T-cell (primary cell): ENCODE measurements around the gene NPC1L1. TPM values are rescaled to one million over a fixed set of nuclear protein-coding genes. Genes with fewer than 3 reads are reported as not detected.
"Not testable (repeated sequence)": the region's sequence is repeated elsewhere in the genome, so short reads cannot be mapped to it uniquely, and the experiment has no call there.

Experiments used
- ATAC-seq, 4 experiments: fragments of 200-7000 bp in 3 of 4; fragments of 150-1000 bp in 1 of 4; cut with Tn5 transposase; replicated peaks in 1 of 4; 1 replicate in 3 of 4; 2 replicates in 1 of 4; pipeline ENCODE4 v1.10.0; 2021; ENCODE audit warnings: moderate library complexity in 3 of 4, mild to moderate bottlenecking in 2 of 4, moderate number of reproducible peaks in 1 of 4
- CTCF ChIA-PET, 2 donors: fragments of 300-600 bp; sonication (Branson Sonifier 250); formaldehyde crosslinking; loops; one replicate each; lab custom pipeline; 2022; ENCODE audit warnings: antibody characterized with exemption in 2 of 2; lab: Charles Lee
- POLR2A ChIA-PET, 2 donors: fragments of 300-600 bp; sonication (Branson Sonifier 250); formaldehyde crosslinking; loops; one replicate each; lab custom pipeline; 2022; ENCODE audit warnings: antibody characterized with exemption in 2 of 2; lab: Charles Lee
- DNase-seq, 35 experiments: peaks; one replicate each; pipeline versions ENCODE4 v3.0.0 to v3.0.0-alpha.2; 2013 to 2023
- H3K27ac ChIP-seq: one replicate; pipeline ENCODE4 v1.5.1; 2013; ENCODE audit warnings: low read length
- H3K27me3 ChIP-seq, 2 experiments: replicated peaks in 1 of 2; 1 replicate in 1 of 2; 2 replicates in 1 of 2; pipeline versions ENCODE4 v1.6.1 to v1.7.0; 2013; ENCODE audit warnings: low read length in 1 of 2, mixed read lengths in 1 of 2; ENCODE audit not compliant: control insufficient read depth in 2 of 2, insufficient read depth in 2 of 2; ENCODE audit errors: extremely low read depth in 1 of 2
- H3K36me3 ChIP-seq, 2 donors: 1 replicate in 1 of 2; 2 replicates in 1 of 2; pipeline versions ENCODE4 v1.6.1 to v1.7.0; 2013; ENCODE audit warnings: low read length in 1 of 2; ENCODE audit not compliant: control insufficient read depth in 2 of 2, insufficient read depth in 1 of 2; ENCODE audit errors: extremely low read depth in 1 of 2
- H3K4me1 ChIP-seq, 2 experiments: 1 replicate in 1 of 2; 2 replicates in 1 of 2; pipeline versions ENCODE4 v1.6.1 to v1.7.0; 2013; ENCODE audit warnings: low read length in 2 of 2, mixed read lengths in 1 of 2; ENCODE audit not compliant: insufficient read depth in 2 of 2, control insufficient read depth in 1 of 2; ENCODE audit errors: extremely low read depth in 1 of 2
- H3K4me3 ChIP-seq, 2 donors: 1 replicate in 1 of 2; 2 replicates in 1 of 2; pipeline versions ENCODE4 v1.5.1 to v1.7.0; 2013; ENCODE audit warnings: mild to moderate bottlenecking in 2 of 2, low read length in 1 of 2, moderate library complexity in 1 of 2; ENCODE audit not compliant: control insufficient read depth in 1 of 2; ENCODE audit errors: extremely low read depth in 1 of 2
- H3K9me3 ChIP-seq: 2 replicates; pipeline ENCODE4 v1.7.0; 2013
- H3K27ac Mint-ChIP-seq, 2 donors: one replicate each; pipeline ENCODE4 v1.8.0; 2020 to 2021; ENCODE audit warnings: mild to moderate bottlenecking in 2 of 2, mixed read lengths in 2 of 2
- H3K27me3 Mint-ChIP-seq, 2 donors: one replicate each; pipeline ENCODE4 v1.8.0; 2021 to 2022; ENCODE audit warnings: mixed read lengths in 2 of 2
- H3K36me3 Mint-ChIP-seq: one replicate; pipeline ENCODE4 v1.8.0; 2021; ENCODE audit warnings: mixed read lengths
- H3K4me1 Mint-ChIP-seq, 3 donors: one replicate each; pipeline ENCODE4 v1.8.0; 2020 to 2022; ENCODE audit warnings: mixed read lengths in 3 of 3, mild to moderate bottlenecking in 1 of 3
- H3K4me3 Mint-ChIP-seq, 3 donors: one replicate each; pipeline ENCODE4 v1.8.0; 2020 to 2022; ENCODE audit warnings: mild to moderate bottlenecking in 3 of 3, mixed read lengths in 3 of 3, moderate library complexity in 3 of 3
- H3K9me3 Mint-ChIP-seq, 3 donors: one replicate each; pipeline ENCODE4 v1.8.0; 2020 to 2022; ENCODE audit warnings: mixed read lengths in 3 of 3
- WGBS: methylation state at CpG from one replicate; pipeline ENCODE4 v1.1.5; 2013; ENCODE audit warnings: missing lambda C conversion rate; ENCODE audit not compliant: insufficient coverage; 5-methylcytosine and 5-hydroxymethylcytosine counted together
- total RNA-seq, 35 experiments: library from RNA in 6 of 35; stranded (reverse) in 6 of 35; fragments of 120-200 nt in 1 of 35; gene quantifications; one replicate each; pipeline versions ENCODE4 v1.2.1 to v1.2.4 and lab custom pipeline; 2013 to 2026

Gene NPC1L1
- total RNA-seq, 5 donors from 2014 or later (not counting 1 experiment from before 2014, with no cell fraction given), result 0.06 to 0.50 (median 0.10) TPM; not detected in 1

DNA sequence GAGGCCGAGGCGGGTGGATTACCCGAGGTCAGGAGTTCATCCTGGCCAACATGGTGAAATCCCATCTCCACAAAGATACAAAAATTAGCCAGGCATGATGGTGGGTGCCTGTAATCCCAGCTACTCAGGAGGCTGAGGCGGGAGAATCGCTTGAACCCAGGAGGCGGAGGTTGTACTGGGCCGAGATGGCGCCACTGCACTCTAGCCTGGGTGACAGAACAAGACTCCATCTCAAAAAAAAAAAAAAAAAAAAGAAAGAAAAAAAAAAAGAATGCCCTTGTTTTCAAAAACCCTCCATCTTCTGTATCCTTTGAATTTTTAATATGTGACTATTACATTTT lies 21.5 kb upstream of the NPC1L1 start:
- H3K9me3 Mint-ChIP-seq, H3K9me3 ChIP-seq, H3K4me3 Mint-ChIP-seq, H3K27ac ChIP-seq, DNase-seq, H3K27me3 ChIP-seq, POLR2A ChIA-PET, H3K4me3 ChIP-seq, H3K27me3 Mint-ChIP-seq, ATAC-seq, H3K27ac Mint-ChIP-seq, CTCF ChIA-PET, H3K4me1 ChIP-seq: not testable (repeated sequence)
- H3K36me3 ChIP-seq, result peaks cover 2 to 36% of the 10 kb centered on the region in 2 donors
- peaks cover 8 to 17% (median 8%) of the 10 kb centered on the region in 3 donors for H3K4me1 Mint-ChIP-seq
- H3K36me3 Mint-ChIP-seq, result peaks cover 12% of the 10 kb centered on the region
- WGBS, result no CpG with 5 or more reads among the region's 8 CpGs

DNA sequence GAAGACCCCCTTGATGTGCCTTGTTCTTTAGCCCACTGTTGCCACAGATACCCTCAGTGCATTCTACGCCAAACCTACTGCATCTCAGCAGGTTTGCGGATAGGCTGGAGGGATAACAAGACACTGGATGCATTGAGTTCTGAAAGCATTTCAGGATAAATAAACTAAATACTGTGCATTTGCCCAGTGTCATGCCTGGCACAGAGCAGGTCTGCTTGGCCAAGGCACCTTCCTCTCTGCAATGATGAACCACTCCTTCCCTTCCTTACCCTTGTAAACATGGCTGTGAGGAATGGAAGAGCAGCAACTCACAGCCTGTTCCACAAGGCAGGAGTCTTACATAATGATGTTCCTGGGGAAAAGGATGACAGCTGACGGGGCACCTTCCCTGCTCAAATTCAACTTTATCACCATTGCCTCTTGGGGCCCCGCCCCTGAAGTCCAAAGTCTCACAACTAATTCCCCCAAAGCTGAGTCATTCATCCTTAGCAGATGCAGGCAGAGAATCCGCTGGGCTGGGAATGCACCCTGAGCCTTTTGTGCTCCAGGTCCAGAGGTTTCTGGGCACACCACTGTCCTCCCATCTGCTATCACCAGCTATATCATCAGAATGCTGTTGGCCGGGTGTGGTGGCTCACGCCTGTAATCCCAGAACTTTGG lies 21.0 kb upstream of the NPC1L1 start:
- ChIA-PET POLR2A (no interaction called here), CTCF (no interaction called here)
- no peak overlapping the region for H3K4me3 Mint-ChIP-seq
- H3K9me3 Mint-ChIP-seq, result no peaks in the 10 kb centered on the region
- no peak for ATAC-seq
- Histone ChIP-seq H3K9me3 (no peaks in the 10 kb centered on the region), H3K27ac (no peak overlapping the region), H3K4me3 (no peak overlapping the region), H3K27me3 (no peaks in the 10 kb centered on the region), H3K4me1 (peaks cover 0 to 9% of the 10 kb centered on the region in 2 experiments), H3K36me3 (peaks cover 2 to 31% of the 10 kb centered on the region in 2 donors)
- peaks cover 7% of the 10 kb centered on the region for H3K36me3 Mint-ChIP-seq
- H3K27ac Mint-ChIP-seq, result no peak overlapping the region
- H3K4me1 Mint-ChIP-seq, result peaks cover 6 to 12% (median 8%) of the 10 kb centered on the region in 3 donors
- WGBS, result 94% methylated on average over 3 of the region's 7 CpGs
- H3K27me3 Mint-ChIP-seq, result no peaks in the 10 kb centered on the region
- no peak for DNase-seq

DNA sequence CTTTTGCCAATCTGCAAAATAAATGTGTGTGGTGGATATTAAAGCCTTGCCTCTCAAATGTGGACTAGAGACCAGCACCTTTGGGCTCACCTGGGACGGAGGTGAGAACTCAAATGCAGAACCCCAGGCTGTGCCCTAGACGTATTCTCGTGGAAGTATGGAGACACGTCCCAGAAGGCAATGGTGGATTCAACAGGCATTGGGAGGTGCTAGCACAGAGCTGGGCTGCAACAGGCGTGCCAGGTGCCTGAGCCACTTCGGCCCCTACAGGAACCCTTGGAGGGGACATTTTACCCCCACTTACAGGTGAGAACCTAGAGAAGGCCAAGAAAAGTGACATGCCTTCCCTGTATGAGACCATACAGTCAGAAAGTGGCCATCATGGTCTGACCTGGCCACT lies 20.4 kb upstream of the NPC1L1 start:
- Mint-ChIP-seq H3K4me1 (peaks cover 6 to 11% (median 8%) of the 10 kb centered on the region in 3 donors), H3K27me3 (no peaks in the 10 kb centered on the region), H3K4me3 (no peak overlapping the region), H3K9me3 (no peaks in the 10 kb centered on the region), H3K36me3 (peaks cover 6% of the 10 kb centered on the region), H3K27ac (no peak overlapping the region)
- Histone ChIP-seq H3K27me3 (no peaks in the 10 kb centered on the region), H3K4me3 (no peak overlapping the region), H3K9me3 (no peaks in the 10 kb centered on the region), H3K4me1 (peaks cover 0 to 9% of the 10 kb centered on the region in 2 experiments), H3K27ac (no peak overlapping the region), H3K36me3 (peaks cover 2 to 24% of the 10 kb centered on the region in 2 donors)
- ATAC-seq (no peak), DNase-seq (no peak)
- CTCF ChIA-PET, result no interaction called here
- POLR2A ChIA-PET, result no interaction called here
- 93% methylated on average over 6 of the region's 6 CpGs for WGBS

DNA sequence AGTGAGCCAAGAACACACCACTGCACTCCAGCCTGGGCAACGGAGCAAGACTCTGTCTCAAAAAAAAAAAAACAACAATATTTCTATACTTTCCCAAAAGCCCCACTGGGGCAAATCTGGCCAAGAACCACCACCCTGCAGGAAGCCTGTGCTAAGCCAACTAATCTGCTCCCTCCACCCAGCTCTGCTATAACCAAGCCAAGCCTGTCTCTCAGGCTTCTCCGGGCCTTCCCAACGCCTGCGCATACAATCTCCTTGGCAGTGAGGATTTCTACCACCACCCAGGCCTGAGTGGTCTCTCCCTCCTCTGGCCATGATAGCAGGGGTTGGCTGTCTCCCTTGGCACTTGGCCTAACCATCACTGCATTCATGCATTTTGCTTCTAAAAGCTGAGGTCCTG lies 18.4 kb upstream of the NPC1L1 start:
- Histone ChIP-seq H3K4me3 (no peak overlapping the region), H3K36me3 (peaks cover 2 to 6% of the 10 kb centered on the region in 2 donors), H3K27ac (no peak overlapping the region), H3K27me3 (no peaks in the 10 kb centered on the region), H3K9me3 (no peaks in the 10 kb centered on the region), H3K4me1 (no peaks in the 10 kb centered on the region)
- ATAC-seq, result no peak
- no peaks in the 10 kb centered on the region for H3K9me3 Mint-ChIP-seq
- ChIA-PET POLR2A (interaction anchor here in 1 of 2 donors (0.7 kb wide), 1 partner anchor 270 kb away, joined by 3 read pairs; no protein-coding TSS in a partner anchor), CTCF (no interaction called here)
- WGBS, result 93% methylated on average over 3 of the region's 4 CpGs
- no peaks in the 10 kb centered on the region for H3K36me3 Mint-ChIP-seq
- no peak for DNase-seq
- H3K27me3 Mint-ChIP-seq, result no peaks in the 10 kb centered on the region
- no peak overlapping the region for H3K4me3 Mint-ChIP-seq
- no peak overlapping the region for H3K27ac Mint-ChIP-seq
- no peaks in the 10 kb centered on the region for H3K4me1 Mint-ChIP-seq

DNA sequence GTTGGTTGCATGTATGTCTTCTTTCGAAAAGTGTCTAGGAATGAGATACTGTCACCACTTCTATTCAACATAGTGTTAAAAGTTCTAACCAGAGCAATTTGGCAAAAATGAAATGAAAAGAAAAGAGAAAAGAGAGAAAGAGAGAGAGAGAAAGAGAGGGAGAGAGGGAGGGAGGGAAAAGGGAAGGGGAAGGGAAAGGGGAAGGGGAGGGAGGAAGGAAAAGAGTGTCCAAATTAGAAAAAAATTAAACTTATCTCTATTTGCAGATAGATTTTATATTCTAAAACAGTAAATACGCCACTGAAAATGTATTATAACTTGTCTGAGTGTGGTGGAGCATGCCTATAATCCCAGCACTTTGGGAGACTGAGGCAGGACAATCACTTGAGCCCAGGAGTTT lies 16.4 kb upstream of the NPC1L1 start:
- Mint-ChIP-seq H3K4me1 (no peaks in the 10 kb centered on the region), H3K27me3 (peaks cover 0 to 3% of the 10 kb centered on the region in 2 donors), H3K27ac (no peak overlapping the region), H3K4me3 (no peak overlapping the region), H3K36me3 (no peaks in the 10 kb centered on the region), H3K9me3 (no peaks in the 10 kb centered on the region)
- no CpG with 5 or more reads among the region's 2 CpGs for WGBS
- H3K36me3 ChIP-seq, result no peaks in the 10 kb centered on the region
- no peak overlapping the region for H3K4me3 ChIP-seq
- no peak for DNase-seq
- CTCF ChIA-PET, result no interaction called here
- H3K27me3 ChIP-seq, result peaks cover 0 to 4% of the 10 kb centered on the region in 2 experiments
- no peaks in the 10 kb centered on the region for H3K9me3 ChIP-seq
- H3K27ac ChIP-seq, result no peak overlapping the region
- ATAC-seq, result no peak
- POLR2A ChIA-PET, result no interaction called here
- H3K4me1 ChIP-seq, result no peaks in the 10 kb centered on the region

DNA sequence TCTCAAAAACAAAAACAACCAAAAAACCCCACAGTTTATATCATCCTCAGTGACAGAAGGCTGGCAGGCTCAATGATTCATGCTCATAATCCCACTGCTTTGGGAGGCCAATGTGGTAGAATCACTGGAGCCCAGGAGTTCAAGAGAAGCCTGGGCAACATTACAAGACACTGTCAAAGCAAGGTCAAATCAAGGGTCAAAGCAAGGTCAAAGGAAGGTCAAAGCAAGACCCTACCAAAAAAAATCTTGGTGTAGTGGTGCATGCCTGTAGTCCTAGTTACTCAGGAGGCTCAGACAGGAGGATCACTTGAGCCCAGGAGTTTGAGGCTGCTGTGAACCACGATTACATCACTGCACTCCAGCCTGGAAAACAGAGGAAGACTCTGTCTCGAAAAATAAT lies 14.2 kb upstream of the NPC1L1 start:
- no peak for DNase-seq
- CTCF ChIA-PET, result no interaction called here

More for the DNA sequence above, 14.2 kb upstream of the NPC1L1 start:
- peaks cover 0 to 3% of the 10 kb centered on the region in 2 donors for H3K27me3 Mint-ChIP-seq
- H3K36me3 ChIP-seq, result no peaks in the 10 kb centered on the region
- no CpG with 5 or more reads among the region's 2 CpGs for WGBS
- H3K27ac Mint-ChIP-seq, result no peak overlapping the region
- no peak overlapping the region for H3K4me3 Mint-ChIP-seq
- H3K4me1 ChIP-seq, result no peaks in the 10 kb centered on the region
- H3K36me3 Mint-ChIP-seq, result no peaks in the 10 kb centered on the region
- H3K27me3 ChIP-seq, result peaks cover 0 to 8% of the 10 kb centered on the region in 2 experiments
- H3K4me1 Mint-ChIP-seq, result no peaks in the 10 kb centered on the region
- no peak for ATAC-seq
- no peaks in the 10 kb centered on the region for H3K9me3 ChIP-seq
- no peak overlapping the region for H3K27ac ChIP-seq
- H3K4me3 ChIP-seq, result no peak overlapping the region
- H3K9me3 Mint-ChIP-seq, result no peaks in the 10 kb centered on the region
- POLR2A ChIA-PET, result no interaction called here
